Hepatocyte (in vitro differentiated cells): ENCODE data around the gene SYNGR4.
A peak's percentile ranks its signal among the peaks of the same experiment; 100 is the strongest.

Experiments used
- CTCF ChIP-seq: fragments of 200-600 bp; sonication (generic); IDR thresholded peaks from 2 replicates; pipeline ENCODE4 v1.5.1; 2016; ENCODE audit warnings: antibody characterized with exemption, mild to moderate bottlenecking; ENCODE audit not compliant: poor library complexity
- EZH2 ChIP-seq: fragments of 200-600 bp; sonication (generic); IDR thresholded peaks from 2 replicates; pipeline ENCODE4 v1.6.1; 2016; ENCODE audit warnings: antibody characterized with exemption, mild to moderate bottlenecking, borderline replicate concordance
- EZH2phosphoT487 ChIP-seq: fragments of 200-600 bp; sonication (generic); IDR thresholded peaks from one replicate; pipeline ENCODE4 v1.6.1; 2018; ENCODE audit warnings: antibody characterized with exemption, mild to moderate bottlenecking, low read depth, moderate library complexity; ENCODE audit not compliant: unreplicated experiment, severe bottlenecking

- no peak for TF ChIP-seq EZH2phosphoT487
- peak; percentile 80 for TF ChIP-seq CTCF
- TF ChIP-seq EZH2, result no peak
Observed at GRCh38 chr19:48333467-48334384, 30.4 kb upstream of the SYNGR4 start.
